Lung microvascular endothelial cell (primary cell): ENCODE data around the gene GMPR2. TPM values are rescaled to one million over a fixed set of nuclear protein-coding genes. Genes with fewer than 3 reads are reported as not detected.

Experiments
- DNase-seq, 2 donors: peaks; one replicate each; pipeline versions ENCODE4 v3.0.0 to v3.0.0-alpha.2; 2010; ENCODE audit warnings: low read depth in 2 of 2
- total RNA-seq: library from RNA; depleted of rRNA; stranded (reverse); fragments of >200 nt; gene quantifications from 2 replicates; pipeline ENCODE4 v1.2.1, GENCODE V29; 2014

The GMPR2 gene
- total RNA-seq, 1 donor from 2014 or later, result 109 TPM

- no peak for DNase-seq
Measured at GRCh38 chr14:24283796-24284460, 51.2 kb downstream of the GMPR2 start.

GRCh38 chr14:24284501-24285035 lies 51.8 kb downstream of the GMPR2 start:
- no peak for DNase-seq

GRCh38 chr14:24285351-24285750 lies 52.6 kb downstream of the GMPR2 start:
- DNase-seq, result no peak

GRCh38 chr14:24286996-24287395 lies 54.3 kb downstream of the GMPR2 start:
- DNase-seq, result no peak

Other genes starting within 250 kb of the GMPR2 start
- gene DHRS4L2, start 244.0 kb upstream of the GMPR2 start, total RNA-seq, result 9.4 and 9.5 TPM in 2 replicates
- gene CARMIL3, start 180.9 kb upstream of the GMPR2 start, total RNA-seq, result under 0.01 TPM in 1 of 2 replicates, not detected in the other
- not detected in 2 replicates for gene CPNE6, start 161.4 kb upstream of the GMPR2 start, total RNA-seq
- gene PCK2, start 138.6 kb upstream of the GMPR2 start, total RNA-seq, result 7.6 and 9.7 TPM in 2 replicates
- 59.9 and 77.8 TPM in 2 replicates for gene DCAF11, start 118.2 kb upstream of the GMPR2 start, total RNA-seq
- 1.1 and 1.6 TPM in 2 replicates for gene NRL, start 118.0 kb upstream of the GMPR2 start, total RNA-seq
- gene FITM1, start 102.3 kb upstream of the GMPR2 start, total RNA-seq, result 0.20 and 0.44 TPM in 2 replicates
- gene PSME1, start 96.7 kb upstream of the GMPR2 start, total RNA-seq, result 114 TPM in 2 replicates
- 13.9 and 20.4 TPM in 2 replicates for gene EMC9, start 91.3 kb upstream of the GMPR2 start, total RNA-seq
- 114 and 139 TPM in 2 replicates for gene PSME2, start 86.3 kb upstream of the GMPR2 start, total RNA-seq
- 21.1 and 23.2 TPM in 2 replicates for gene RNF31, start 85.4 kb upstream of the GMPR2 start, total RNA-seq
- gene IRF9, start 71.7 kb upstream of the GMPR2 start, total RNA-seq, result 41.6 and 42.9 TPM in 2 replicates
- 1.1 and 1.2 TPM in 2 replicates for gene REC8, start 60.8 kb upstream of the GMPR2 start, total RNA-seq
- 24.4 and 25.7 TPM in 2 replicates for gene IPO4, start 44.1 kb upstream of the GMPR2 start, total RNA-seq
- 30.5 and 46.2 TPM in 2 replicates for gene TM9SF1, start 37.5 kb upstream of the GMPR2 start, total RNA-seq
- not detected in 2 replicates for gene TSSK4, start 27.2 kb upstream of the GMPR2 start, total RNA-seq
- 12.2 and 16.3 TPM in 2 replicates for gene CHMP4A, start 19.4 kb upstream of the GMPR2 start, total RNA-seq
- 8.3 and 13.7 TPM in 2 replicates for gene MDP1, start 16.9 kb upstream of the GMPR2 start, total RNA-seq
- gene NEDD8, start 562 bp upstream of the GMPR2 start, total RNA-seq, result 193 and 210 TPM in 2 replicates
- gene TINF2, start 9.7 kb downstream of the GMPR2 start, total RNA-seq, result 34.9 and 63.5 TPM in 2 replicates
- gene TGM1, start 30.2 kb downstream of the GMPR2 start, total RNA-seq, result under 0.01 and 0.20 TPM in 2 replicates
- 11.8 and 17.3 TPM in 2 replicates for gene RABGGTA, start 38.7 kb downstream of the GMPR2 start, total RNA-seq
- gene DHRS1, start 66.9 kb downstream of the GMPR2 start, total RNA-seq, result 6.3 and 8.7 TPM in 2 replicates
- gene NOP9, start 66.9 kb downstream of the GMPR2 start, total RNA-seq, result 15.7 and 20.4 TPM in 2 replicates
- 1.3 and 2.6 TPM in 2 replicates for gene CIDEB, start 75.0 kb downstream of the GMPR2 start, total RNA-seq
- 2.0 and 2.8 TPM in 2 replicates for gene LTB4R2, start 77.2 kb downstream of the GMPR2 start, total RNA-seq
- gene LTB4R, start 78.6 kb downstream of the GMPR2 start, total RNA-seq, result 2.0 and 2.2 TPM in 2 replicates
- gene ADCY4, start 102.1 kb downstream of the GMPR2 start, total RNA-seq, result 34.9 and 60.1 TPM in 2 replicates
- 0.60 and 0.65 TPM in 2 replicates for gene RIPK3, start 107.1 kb downstream of the GMPR2 start, total RNA-seq
- gene NFATC4, start 135.3 kb downstream of the GMPR2 start, total RNA-seq, result 0.60 and 0.87 TPM in 2 replicates
- gene NYNRIN, start 166.1 kb downstream of the GMPR2 start, total RNA-seq, result 1.4 and 4.1 TPM in 2 replicates
- 0.20 and 0.22 TPM in 2 replicates for gene CBLN3, start 196.7 kb downstream of the GMPR2 start, total RNA-seq
- gene KHNYN, start 197.0 kb downstream of the GMPR2 start, total RNA-seq, result 30.3 and 45.8 TPM in 2 replicates
- 6.5 and 7.3 TPM in 2 replicates for gene SDR39U1, start 209.8 kb downstream of the GMPR2 start, total RNA-seq